Measurements from ENCODE around the gene MELK. TPM values are rescaled to one million over a fixed set of nuclear protein-coding genes. Genes with fewer than 3 reads are reported as not detected.
"Not testable (repeated sequence)": the region's sequence is repeated elsewhere in the genome, so short reads cannot be mapped to it uniquely, and the experiment has no call there.

MELK gene
- 11.0 and 12.5 TPM in 2 replicates for total RNA-seq
- 6.9 and 11.0 TPM in 2 replicates for polyA plus RNA-seq

GRCh38 chr9:36572515-36573418 lies at the start of gene MELK:
Gene MELK, plus strand, starts transcription at chr9:36572895. Its CDS starts 8,787 bp downstream, at chr9:36581682.
- under 1% methylated on average over 37 of the region's 74 CpGs for WGBS (ENCODE audit: low lambda C conversion rate, missing lambda C conversion rate)
- TF ChIP-seq EZH2 (IDR thresholded peaks at IDR 0.05; ENCODE audit: borderline replicate concordance): no peak
- H3K4me3 ChIP-seq: peak within 1 kb of the TSS; percentile 98
- peak; percentile 87 for DNase-seq (ENCODE audit: low spot score)
- no peaks in the 10 kb centered on the region for H3K9me3 ChIP-seq (ENCODE audit: low read depth)
- H3K79me2 ChIP-seq: peaks cover 31% of the 10 kb centered on the region
- H3K36me3 ChIP-seq (replicated peaks; ENCODE audit: insufficient read depth, low read depth): no peaks in the 10 kb centered on the region
- peak within 1 kb of the TSS; percentile 100 for H2AFZ ChIP-seq
- peak within 1 kb of the TSS; percentile 86 for H3K4me2 ChIP-seq
- H3K9me2 ChIP-seq (replicated peaks; ENCODE audit: insufficient read depth): no peaks in the 10 kb centered on the region
- peaks cover 5% of the 10 kb centered on the region for H3K4me1 ChIP-seq (ENCODE audit: insufficient read depth)
- H3K27me3 ChIP-seq: no peaks in the 10 kb centered on the region
- H3K27ac ChIP-seq: peak within 1 kb of the TSS; percentile 75
- no peaks in the 10 kb centered on the region for H4K20me1 ChIP-seq (ENCODE audit: insufficient read depth, poor library complexity, severe bottlenecking)

GRCh38 chr9:36530224-36530623 lies 42.5 kb upstream of the MELK start:
- Histone ChIP-seq H4K20me1 (ENCODE audit: insufficient read depth, poor library complexity, severe bottlenecking) (no peaks in the 10 kb centered on the region), H3K27ac (no peak overlapping the region), H3K4me3 (no peak overlapping the region), H3K9me2 (replicated peaks; ENCODE audit: insufficient read depth) (no peaks in the 10 kb centered on the region), H3K36me3 (replicated peaks; ENCODE audit: insufficient read depth, low read depth) (no peaks in the 10 kb centered on the region), H2AFZ (no peak overlapping the region), H3K27me3 (no peaks in the 10 kb centered on the region), H3K4me1 (ENCODE audit: insufficient read depth) (no peaks in the 10 kb centered on the region), H3K4me2 (no peak overlapping the region), H3K79me2 (no peaks in the 10 kb centered on the region), H3K9me3 (ENCODE audit: low read depth) (no peaks in the 10 kb centered on the region)
- TF ChIP-seq EZH2 (IDR thresholded peaks at IDR 0.05; ENCODE audit: borderline replicate concordance) (no peak), EZH2phosphoT487 (IDR thresholded peaks at IDR 0.05; ENCODE audit: low read depth, severe bottlenecking, unreplicated experiment) (no peak)
- TF ChIP-seq, protein P1, sequence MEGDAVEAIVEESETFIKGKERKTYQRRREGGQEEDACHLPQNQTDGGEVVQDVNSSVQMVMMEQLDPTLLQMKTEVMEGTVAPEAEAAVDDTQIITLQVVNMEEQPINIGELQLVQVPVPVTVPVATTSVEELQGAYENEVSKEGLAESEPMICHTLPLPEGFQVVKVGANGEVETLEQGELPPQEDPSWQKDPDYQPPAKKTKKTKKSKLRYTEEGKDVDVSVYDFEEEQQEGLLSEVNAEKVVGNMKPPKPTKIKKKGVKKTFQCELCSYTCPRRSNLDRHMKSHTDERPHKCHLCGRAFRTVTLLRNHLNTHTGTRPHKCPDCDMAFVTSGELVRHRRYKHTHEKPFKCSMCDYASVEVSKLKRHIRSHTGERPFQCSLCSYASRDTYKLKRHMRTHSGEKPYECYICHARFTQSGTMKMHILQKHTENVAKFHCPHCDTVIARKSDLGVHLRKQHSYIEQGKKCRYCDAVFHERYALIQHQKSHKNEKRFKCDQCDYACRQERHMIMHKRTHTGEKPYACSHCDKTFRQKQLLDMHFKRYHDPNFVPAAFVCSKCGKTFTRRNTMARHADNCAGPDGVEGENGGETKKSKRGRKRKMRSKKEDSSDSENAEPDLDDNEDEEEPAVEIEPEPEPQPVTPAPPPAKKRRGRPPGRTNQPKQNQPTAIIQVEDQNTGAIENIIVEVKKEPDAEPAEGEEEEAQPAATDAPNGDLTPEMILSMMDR (IDR thresholded peaks at IDR 0.05; ENCODE audit: poor library complexity): no peak
- 91% methylated on average over 2 of the region's 2 CpGs for WGBS (ENCODE audit: low lambda C conversion rate, missing lambda C conversion rate)
- no peak for DNase-seq (ENCODE audit: low spot score)

- Histone ChIP-seq H3K36me3 (replicated peaks; ENCODE audit: insufficient read depth, low read depth) (no peaks in the 10 kb centered on the region), H2AFZ (no peak overlapping the region), H3K4me1 (ENCODE audit: insufficient read depth) (no peaks in the 10 kb centered on the region), H3K9me3 (ENCODE audit: low read depth) (no peaks in the 10 kb centered on the region), H3K27ac (no peak overlapping the region), H3K79me2 (no peaks in the 10 kb centered on the region), H3K4me3 (no peak overlapping the region), H4K20me1 (ENCODE audit: insufficient read depth, poor library complexity, severe bottlenecking) (no peaks in the 10 kb centered on the region), H3K4me2 (no peak overlapping the region), H3K27me3 (no peaks in the 10 kb centered on the region), H3K9me2 (replicated peaks; ENCODE audit: insufficient read depth) (no peaks in the 10 kb centered on the region)
- 67% methylated on average over 3 of the region's 3 CpGs for WGBS (ENCODE audit: low lambda C conversion rate, missing lambda C conversion rate)
- DNase-seq (ENCODE audit: low spot score): no peak
- no peak for TF ChIP-seq EZH2phosphoT487 (IDR thresholded peaks at IDR 0.05; ENCODE audit: low read depth, severe bottlenecking, unreplicated experiment)
- TF ChIP-seq EZH2 (IDR thresholded peaks at IDR 0.05; ENCODE audit: borderline replicate concordance): no peak
- TF ChIP-seq, protein P1 (IDR thresholded peaks at IDR 0.05; ENCODE audit: poor library complexity): no peak
Measured at GRCh38 chr9:36532353-36532752, 40.3 kb upstream of the MELK start.

DNA sequence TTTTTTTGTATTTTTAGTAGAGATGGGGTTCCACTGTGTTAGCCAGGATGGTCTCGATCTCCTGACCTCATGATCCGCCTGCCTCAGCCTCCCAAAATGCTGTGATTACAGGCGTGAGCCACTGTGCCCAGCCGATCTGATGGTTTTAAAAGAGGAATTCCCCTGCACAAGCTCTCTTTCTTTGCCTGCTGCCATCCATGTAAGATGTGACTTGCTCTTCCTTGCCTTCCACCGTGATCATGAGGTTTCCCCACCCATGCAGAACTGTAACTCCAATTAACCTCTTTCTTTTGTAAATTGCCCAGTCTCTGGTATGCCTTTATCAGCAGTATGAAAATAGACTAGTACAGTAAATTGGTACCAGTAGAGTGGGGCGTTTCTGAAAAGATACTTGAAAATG lies 39.0 kb upstream of the MELK start:
- not testable (repeated sequence) for H3K9me3 ChIP-seq (ENCODE audit: low read depth); H3K27me3 ChIP-seq; DNase-seq (ENCODE audit: low spot score); H3K9me2 ChIP-seq (replicated peaks; ENCODE audit: insufficient read depth); H2AFZ ChIP-seq; H4K20me1 ChIP-seq (ENCODE audit: insufficient read depth, poor library complexity, severe bottlenecking); H3K4me2 ChIP-seq; H3K4me1 ChIP-seq (ENCODE audit: insufficient read depth); H3K36me3 ChIP-seq (replicated peaks; ENCODE audit: insufficient read depth, low read depth); H3K27ac ChIP-seq; H3K79me2 ChIP-seq; H3K4me3 ChIP-seq
- 94% methylated on average over 6 of the region's 6 CpGs for WGBS (ENCODE audit: low lambda C conversion rate, missing lambda C conversion rate)

All from hepatocyte (in vitro differentiated cells).